ENCODE data around the gene FARS2.

- no peak for TF ChIP-seq ZFX (IDR thresholded peaks at IDR 0.05)
- TF ChIP-seq CTCF (conservative IDR thresholded peaks at IDR 0.05): no peak
These were observed 420.2 kb downstream of the FARS2 start for GRCh38 chr6:5681480-5681879.
